GM12891 (cell line): Measurements from ENCODE around the gene THSD4.

Experiments
- POLR2A ChIP-seq: IDR thresholded peaks from 2 replicates; pipeline ENCODE4 v1.6.1; 2011; ENCODE audit warnings: low read depth, low read length, control low read depth
- POLR2AphosphoS5 ChIP-seq: IDR thresholded peaks from 2 replicates; pipeline ENCODE4 v1.6.1; 2011; ENCODE audit warnings: low read depth, low read length, control low read depth
- SPI1 ChIP-seq: IDR thresholded peaks from 2 replicates; pipeline ENCODE4 v1.6.1; 2011; ENCODE audit warnings: low read depth, low read length, control low read depth
- TAF1 ChIP-seq: IDR thresholded peaks from 2 replicates; pipeline ENCODE4 v1.6.1; 2011; ENCODE audit warnings: low read depth, low read length, control low read depth

- TF ChIP-seq POLR2A, result no peak
- TF ChIP-seq SPI1, result no peak
- TF ChIP-seq POLR2AphosphoS5, result no peak
- TF ChIP-seq TAF1, result no peak
These were observed 481.9 kb downstream of the THSD4 start for GRCh38 chr15:71597126-71597525.
